SU-DHL-6 (cell line): ENCODE data around the gene ZNF831.

ENCODE experiments used
- EZH2phosphoT487 ChIP-seq: fragments of 200-600 bp; sonication (generic), shearing (Covaris generic); conservative IDR thresholded peaks from 2 replicates; pipeline ENCODE4 v1.6.1; 2018; ENCODE audit warnings: mild to moderate bottlenecking, antibody characterized with exemption, low read length, moderate library complexity, mixed read lengths
- TF ChIP-seq, protein P1 (sequence below): fragments of 200-600 bp; sonication (generic); IDR thresholded peaks from one replicate; pipeline ENCODE4 v1.5.1; 2017; ENCODE audit warnings: antibody characterized with exemption, mild to moderate bottlenecking, low read length, moderate library complexity; ENCODE audit not compliant: insufficient read depth, poor library complexity, severe bottlenecking

DNA sequence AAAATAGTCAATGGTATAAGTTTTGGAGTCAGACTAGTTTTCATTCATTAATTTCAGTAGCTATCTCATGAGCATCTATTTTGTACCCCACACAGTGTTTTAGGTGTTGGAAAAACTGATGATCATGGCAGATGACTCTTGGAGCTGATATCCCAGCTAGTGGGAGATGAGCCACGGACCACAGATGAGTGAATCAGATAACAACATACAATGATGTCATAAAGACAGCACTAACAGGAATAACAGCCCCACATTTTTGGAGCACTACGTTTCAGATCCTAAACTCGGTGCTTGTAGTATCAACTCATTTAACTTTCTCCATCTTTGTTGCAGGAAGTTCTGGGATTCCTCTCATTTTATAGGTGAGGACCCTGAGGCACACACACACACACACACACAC lies 69.0 kb downstream of the ZNF831 start:
- TF ChIP-seq, protein P1, sequence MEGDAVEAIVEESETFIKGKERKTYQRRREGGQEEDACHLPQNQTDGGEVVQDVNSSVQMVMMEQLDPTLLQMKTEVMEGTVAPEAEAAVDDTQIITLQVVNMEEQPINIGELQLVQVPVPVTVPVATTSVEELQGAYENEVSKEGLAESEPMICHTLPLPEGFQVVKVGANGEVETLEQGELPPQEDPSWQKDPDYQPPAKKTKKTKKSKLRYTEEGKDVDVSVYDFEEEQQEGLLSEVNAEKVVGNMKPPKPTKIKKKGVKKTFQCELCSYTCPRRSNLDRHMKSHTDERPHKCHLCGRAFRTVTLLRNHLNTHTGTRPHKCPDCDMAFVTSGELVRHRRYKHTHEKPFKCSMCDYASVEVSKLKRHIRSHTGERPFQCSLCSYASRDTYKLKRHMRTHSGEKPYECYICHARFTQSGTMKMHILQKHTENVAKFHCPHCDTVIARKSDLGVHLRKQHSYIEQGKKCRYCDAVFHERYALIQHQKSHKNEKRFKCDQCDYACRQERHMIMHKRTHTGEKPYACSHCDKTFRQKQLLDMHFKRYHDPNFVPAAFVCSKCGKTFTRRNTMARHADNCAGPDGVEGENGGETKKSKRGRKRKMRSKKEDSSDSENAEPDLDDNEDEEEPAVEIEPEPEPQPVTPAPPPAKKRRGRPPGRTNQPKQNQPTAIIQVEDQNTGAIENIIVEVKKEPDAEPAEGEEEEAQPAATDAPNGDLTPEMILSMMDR = no peak
- no peak for TF ChIP-seq EZH2phosphoT487
